Muscle of leg (tissue), 11 donors: ENCODE measurements around the gene AUTS2. TPM values are rescaled to one million over a fixed set of nuclear protein-coding genes. Genes with fewer than 3 reads are reported as not detected.

Experiments used
- DNase-seq: peaks from one replicate; pipeline ENCODE4 v3.0.0; 2013
- H3K27ac ChIP-seq: one replicate; pipeline ENCODE4 v1.5.1; 2013; ENCODE audit warnings: mild to moderate bottlenecking, low read length, control low read depth
- H3K27me3 ChIP-seq: one replicate; pipeline ENCODE4 v1.6.1; 2013; ENCODE audit warnings: low read length; ENCODE audit not compliant: control insufficient read depth, insufficient read depth
- H3K36me3 ChIP-seq: one replicate; pipeline ENCODE4 v1.6.1; 2013; ENCODE audit warnings: low read length; ENCODE audit not compliant: control insufficient read depth, insufficient read depth
- H3K4me1 ChIP-seq: one replicate; pipeline ENCODE4 v1.6.1; 2013; ENCODE audit warnings: low read length; ENCODE audit not compliant: control insufficient read depth, insufficient read depth
- H3K4me3 ChIP-seq: one replicate; pipeline ENCODE4 v1.5.1; 2013; ENCODE audit warnings: low read length, control low read depth
- H3K9me3 ChIP-seq: replicated peaks from 2 replicates; pipeline ENCODE4 v1.6.1; 2013; ENCODE audit warnings: low read depth, low read length; ENCODE audit not compliant: control insufficient read depth
- WGBS: methylation state at CpG from one replicate; pipeline ENCODE4 v1.1.5; 2013; ENCODE audit warnings: missing lambda C conversion rate; ENCODE audit not compliant: insufficient coverage; 5-methylcytosine and 5-hydroxymethylcytosine counted together
- polyA plus RNA-seq, 8 donors: library from polyadenylated mRNA; unstranded; fragments of 120-200 nt; gene quantifications; one replicate each; pipeline versions ENCODE4 v1.2.1 to v1.2.3, GENCODE V29; 2013; ENCODE audit warnings: inconsistent platforms in 1 of 8, low replicate concordance in 1 of 8; ENCODE audit not compliant: insufficient read length in 8 of 8, insufficient read depth in 1 of 8
- total RNA-seq: library from RNA; stranded (reverse); fragments of 120-200 nt; gene quantifications from one replicate; pipeline ENCODE4 v1.2.4, GENCODE V29; 2013

AUTS2 gene
- total and polyA plus RNA-seq, 9 donors, result 28.6 to 92.3 (median 58.8) TPM

DNA sequence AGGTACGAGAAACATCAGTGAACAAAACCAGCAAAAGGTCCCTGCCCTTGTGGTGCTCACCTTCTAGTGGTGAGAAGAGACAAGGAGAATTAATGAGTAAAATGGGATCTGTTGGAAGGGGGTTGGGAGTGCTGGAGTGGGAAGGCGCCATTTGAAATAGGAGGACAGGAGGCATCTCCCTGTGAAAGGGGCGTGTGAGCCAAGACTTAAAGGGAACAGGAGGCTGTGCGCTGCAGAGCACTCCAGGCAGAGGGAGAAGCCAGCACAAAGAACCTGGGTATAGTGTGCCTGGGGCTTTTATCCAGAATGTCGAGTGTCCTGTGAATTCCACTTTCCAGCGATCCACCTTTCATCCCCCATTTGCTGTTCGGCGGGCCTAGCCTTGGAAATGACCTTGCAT, 1035.8 kb downstream of the AUTS2 start:
- 94% methylated on average over 7 of the region's 8 CpGs for WGBS
- Histone ChIP-seq H3K27ac (no peak overlapping the region), H3K4me1 (peaks cover 20% of the 10 kb centered on the region), H3K9me3 (no peaks in the 10 kb centered on the region), H3K4me3 (no peak overlapping the region), H3K36me3 (no peaks in the 10 kb centered on the region), H3K27me3 (peaks cover 23% of the 10 kb centered on the region)
- no peak for DNase-seq

DNA sequence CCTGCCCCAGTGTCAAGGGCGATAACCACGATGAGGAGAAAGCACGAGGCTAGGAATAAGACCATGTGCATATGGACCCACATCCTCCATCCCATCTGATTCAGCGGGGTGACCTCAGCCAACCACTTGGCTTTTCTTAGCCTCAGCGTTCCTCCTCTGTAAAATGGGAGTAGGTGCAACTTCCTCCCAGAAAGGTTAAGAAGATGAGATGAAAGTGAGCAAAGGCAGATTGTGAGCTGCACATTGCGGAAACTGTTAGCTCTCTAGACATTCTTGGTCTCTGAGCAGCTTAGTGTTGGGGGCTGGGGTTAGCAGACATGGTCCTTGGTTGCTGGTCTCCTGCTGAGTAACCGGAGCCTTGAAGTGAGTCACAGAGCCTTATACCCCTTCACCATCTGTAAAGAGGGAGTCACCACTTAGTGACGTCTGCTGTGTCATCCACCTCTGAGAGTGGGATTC, 1036.4 kb downstream of the AUTS2 start:
- Histone ChIP-seq H3K36me3 (no peaks in the 10 kb centered on the region), H3K4me3 (no peak overlapping the region), H3K27ac (no peak overlapping the region), H3K4me1 (peaks cover 20% of the 10 kb centered on the region), H3K27me3 (peaks cover 20% of the 10 kb centered on the region), H3K9me3 (no peaks in the 10 kb centered on the region)
- 96% methylated on average over 5 of the region's 8 CpGs for WGBS
- no peak for DNase-seq

DNA sequence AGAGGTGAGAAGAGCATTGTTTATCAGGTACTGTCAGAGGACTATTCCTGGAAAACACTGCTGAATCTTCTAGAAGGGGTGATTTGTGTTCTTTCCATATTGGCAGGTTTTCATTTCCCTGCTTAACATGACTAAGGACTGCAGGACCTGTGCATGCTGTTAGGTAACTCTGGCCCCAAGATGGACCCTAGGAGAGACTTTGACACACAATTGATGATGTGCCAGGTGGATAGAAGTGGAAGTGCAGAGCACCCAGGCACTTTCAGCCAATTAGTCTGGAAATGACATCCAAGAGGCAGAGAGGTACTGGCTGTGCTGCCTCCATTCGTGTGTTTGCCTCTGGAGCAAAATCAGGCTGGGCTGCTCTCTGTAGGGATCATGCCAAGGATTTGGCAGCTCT, 1037.4 kb downstream of the AUTS2 start:
- H3K9me3 ChIP-seq, result no peaks in the 10 kb centered on the region
- no peak overlapping the region for H3K27ac ChIP-seq
- 56% methylated on average over 1 of the region's 1 CpG for WGBS
- peaks cover 20% of the 10 kb centered on the region for H3K27me3 ChIP-seq
- H3K36me3 ChIP-seq, result no peaks in the 10 kb centered on the region
- H3K4me1 ChIP-seq, result peaks cover 12% of the 10 kb centered on the region
- H3K4me3 ChIP-seq, result no peak overlapping the region
- DNase-seq, result no peak

DNA sequence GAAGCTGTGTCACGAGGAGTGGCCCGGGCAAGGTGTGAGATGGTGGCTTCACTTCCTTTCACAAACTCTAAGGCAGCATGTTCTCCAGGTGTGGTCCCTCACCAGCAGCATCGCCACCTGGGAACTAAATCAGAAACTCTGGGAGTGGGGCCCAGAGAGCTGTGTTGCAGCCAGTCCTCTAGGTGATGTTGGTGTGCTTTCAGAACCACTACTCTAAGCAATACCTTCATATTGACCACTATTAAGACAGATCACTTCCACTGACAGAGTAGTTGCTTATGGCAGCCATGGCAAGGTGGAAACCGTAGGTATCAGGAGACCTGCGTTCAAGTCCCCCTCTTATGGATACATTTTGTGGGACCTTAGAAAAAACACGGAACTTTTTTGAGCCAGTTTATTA, 1037.9 kb downstream of the AUTS2 start:
- no peak overlapping the region for H3K4me3 ChIP-seq
- H3K4me1 ChIP-seq, result peaks cover 7% of the 10 kb centered on the region
- peaks cover 18% of the 10 kb centered on the region for H3K27me3 ChIP-seq
- no peak for DNase-seq
- H3K36me3 ChIP-seq, result no peaks in the 10 kb centered on the region
- H3K9me3 ChIP-seq, result no peaks in the 10 kb centered on the region
- no peak overlapping the region for H3K27ac ChIP-seq
- whole genome bisulfite sequencing, result 100% methylated on average over 1 of the region's 6 CpGs

DNA sequence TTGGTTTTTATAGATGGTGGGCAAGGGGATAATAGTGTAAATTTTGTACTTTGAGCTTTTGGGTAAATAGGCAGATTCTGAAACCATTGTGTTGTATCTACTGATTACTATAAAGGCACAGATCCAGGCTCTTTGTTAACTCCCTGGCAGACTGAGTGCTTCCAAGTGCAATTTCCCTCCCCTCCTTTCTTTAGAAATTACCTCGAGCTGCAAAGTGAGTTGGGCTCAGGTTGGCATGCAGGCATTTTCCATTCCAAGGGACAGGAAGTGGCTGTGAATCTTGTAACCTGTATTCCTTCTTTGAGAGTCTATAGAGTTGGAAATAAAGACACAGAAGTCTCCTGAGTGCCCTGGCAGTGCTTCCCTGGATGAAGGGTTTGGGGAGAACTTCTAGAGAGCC, 1039.5 kb downstream of the AUTS2 start:
- no CpG with 5 or more reads among the region's 1 CpG for WGBS
- no peak overlapping the region for H3K27ac ChIP-seq
- H3K4me1 ChIP-seq, result no peaks in the 10 kb centered on the region
- peaks cover 5% of the 10 kb centered on the region for H3K27me3 ChIP-seq
- H3K9me3 ChIP-seq, result peaks cover 6% of the 10 kb centered on the region
- DNase-seq, result no peak
- no peaks in the 10 kb centered on the region for H3K36me3 ChIP-seq
- H3K4me3 ChIP-seq, result no peak overlapping the region

DNA sequence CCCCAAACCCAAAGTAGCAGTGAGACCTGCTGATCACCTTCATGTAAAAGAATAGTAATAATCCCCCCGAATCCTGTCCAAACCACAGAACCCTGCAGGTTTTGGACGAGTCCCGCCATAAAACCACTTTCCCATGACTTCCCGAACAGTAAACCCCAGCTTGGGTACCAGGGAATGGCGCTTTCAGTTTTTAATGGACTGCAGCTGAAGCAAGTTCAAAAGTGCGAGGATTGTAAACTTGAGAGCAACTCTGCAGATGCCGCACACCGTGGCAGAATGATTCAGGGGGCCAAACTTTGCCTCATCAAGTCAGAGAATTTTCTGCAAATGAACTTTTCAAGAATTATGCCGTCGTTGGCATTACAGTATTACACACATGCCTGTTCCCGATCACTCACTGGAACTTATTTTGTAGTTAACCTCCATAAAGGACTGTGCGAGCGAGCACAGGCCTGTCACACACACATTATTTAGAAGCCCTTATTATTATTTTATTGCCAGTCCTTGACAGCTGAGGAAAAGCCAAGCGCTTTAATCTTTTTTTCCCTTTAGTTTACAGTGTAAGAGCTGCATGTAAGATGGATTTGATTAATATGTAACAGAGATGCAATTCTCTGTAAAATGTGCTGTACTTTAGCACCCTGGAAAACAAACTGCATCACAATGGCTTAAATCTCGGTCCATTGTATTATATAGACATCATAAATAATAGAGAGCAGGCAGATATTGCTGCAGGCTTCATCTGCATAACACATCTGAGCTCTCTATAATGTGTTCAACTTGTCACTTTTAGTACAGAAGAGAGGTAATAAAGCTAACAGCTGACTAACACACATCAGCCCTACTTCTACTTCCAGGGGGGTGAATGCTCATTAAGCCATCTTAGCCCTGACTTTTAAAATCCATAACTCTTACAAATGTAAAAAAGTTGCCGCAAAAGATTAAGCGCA, 1040.2 kb downstream of the AUTS2 start:
- Histone ChIP-seq H3K4me1 (no peaks in the 10 kb centered on the region), H3K27ac (no peak overlapping the region), H3K36me3 (no peaks in the 10 kb centered on the region), H3K4me3 (no peak overlapping the region), H3K9me3 (peaks cover 6% of the 10 kb centered on the region), H3K27me3 (peaks cover 4% of the 10 kb centered on the region)
- DNase-seq, result no peak
- 70% methylated on average over 10 of the region's 17 CpGs for WGBS

- DNase-seq, result no peak
- Histone ChIP-seq H3K4me3 (no peak overlapping the region), H3K36me3 (no peaks in the 10 kb centered on the region), H3K9me3 (peaks cover 6% of the 10 kb centered on the region), H3K4me1 (peaks cover 2% of the 10 kb centered on the region), H3K27ac (no peak overlapping the region), H3K27me3 (no peaks in the 10 kb centered on the region)
- WGBS, result 92% methylated on average over 1 of the region's 5 CpGs
Observed at GRCh38 chr7:70640266-70640833, 1042.1 kb downstream of the AUTS2 start.

- no CpG with 5 or more reads among the region's 2 CpGs for WGBS
- H3K4me3 ChIP-seq, result no peak overlapping the region
- H3K27me3 ChIP-seq, result no peaks in the 10 kb centered on the region
- H3K9me3 ChIP-seq, result peaks cover 6% of the 10 kb centered on the region
- no peak overlapping the region for H3K27ac ChIP-seq
- no peaks in the 10 kb centered on the region for H3K36me3 ChIP-seq
- no peak for DNase-seq
- H3K4me1 ChIP-seq, result peaks cover 14% of the 10 kb centered on the region
Observed at GRCh38 chr7:70641882-70642281, 1043.6 kb downstream of the AUTS2 start.

- peaks cover 22% of the 10 kb centered on the region for H3K4me1 ChIP-seq
- WGBS, result 39% methylated on average over 4 of the region's 8 CpGs
- no peak overlapping the region for H3K27ac ChIP-seq
- DNase-seq, result no peak
- H3K4me3 ChIP-seq, result no peak overlapping the region
- H3K36me3 ChIP-seq, result no peaks in the 10 kb centered on the region
- H3K27me3 ChIP-seq, result no peaks in the 10 kb centered on the region
- peaks cover 6% of the 10 kb centered on the region for H3K9me3 ChIP-seq
Observed at GRCh38 chr7:70645279-70645678, 1047.0 kb downstream of the AUTS2 start.

DNA sequence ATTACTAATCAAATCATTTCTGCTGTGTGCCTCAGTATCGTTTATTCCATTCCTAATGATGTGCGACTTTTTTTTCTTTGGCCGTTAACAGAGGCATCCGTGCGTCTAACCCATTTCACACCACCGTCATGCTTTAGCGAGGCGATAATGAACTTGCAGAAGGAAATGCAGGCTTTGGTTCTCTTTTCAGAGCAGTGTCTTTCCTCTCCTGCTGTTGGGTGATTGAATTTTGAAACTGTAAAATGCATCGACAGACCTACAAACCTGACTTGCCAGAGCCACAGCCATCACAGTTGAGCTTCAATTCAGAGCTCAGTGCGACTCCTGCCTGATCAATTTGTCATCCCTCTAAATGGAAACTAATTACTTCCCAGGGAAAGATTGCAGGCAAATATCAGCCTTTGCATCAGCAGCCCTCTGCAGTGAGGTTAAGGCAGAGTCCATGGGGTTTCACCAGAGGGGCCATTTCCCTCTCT, 1047.6 kb downstream of the AUTS2 start:
- Histone ChIP-seq H3K4me1 (peaks cover 22% of the 10 kb centered on the region), H3K27ac (no peak overlapping the region), H3K27me3 (no peaks in the 10 kb centered on the region), H3K9me3 (peaks cover 6% of the 10 kb centered on the region), H3K36me3 (no peaks in the 10 kb centered on the region), H3K4me3 (no peak overlapping the region)
- 66% methylated on average over 3 of the region's 10 CpGs for WGBS
- DNase-seq, result no peak
